ENCODE data around the gene GAP43.

GAP43 gene

GRCh38 chr3:115628075-115628412, 4.7 kb downstream of the GAP43 start:
- Histone ChIP-seq H3K9me3 (ENCODE audit: severe bottlenecking) (no peaks in the 10 kb centered on the region), H3K36me3 (no peaks in the 10 kb centered on the region), H3K4me3 (ENCODE audit: low read depth, low read length) (no peak overlapping the region), H3K27ac (no peak overlapping the region), H3K27me3 (ENCODE audit: insufficient read depth, low read depth, severe bottlenecking) (no peaks in the 10 kb centered on the region)
- DNase-seq, result no peak
- no peak for TF ChIP-seq CTCF (IDR thresholded peaks at IDR 0.05; ENCODE audit: low read depth, low read length)

DNA sequence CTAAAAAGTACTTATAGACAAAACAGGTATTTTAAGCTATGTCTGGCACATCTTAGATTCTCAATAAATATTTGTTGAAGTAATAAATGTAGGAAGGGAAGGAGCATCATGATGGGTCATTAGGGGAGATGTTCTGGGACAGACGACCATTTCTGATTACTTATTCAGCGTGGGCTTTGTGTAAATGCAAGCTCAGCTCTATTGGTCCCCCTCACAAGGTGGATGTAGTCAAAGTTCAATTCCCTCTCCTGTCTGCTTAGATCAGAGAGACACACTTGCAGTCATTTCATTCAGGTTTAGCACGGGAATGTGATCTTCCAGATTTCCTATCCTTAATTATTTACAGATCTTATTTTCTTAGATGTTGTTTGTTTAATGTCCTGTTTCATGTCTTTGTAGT, 7.5 kb downstream of the GAP43 start:
- no peak for DNase-seq

DNA sequence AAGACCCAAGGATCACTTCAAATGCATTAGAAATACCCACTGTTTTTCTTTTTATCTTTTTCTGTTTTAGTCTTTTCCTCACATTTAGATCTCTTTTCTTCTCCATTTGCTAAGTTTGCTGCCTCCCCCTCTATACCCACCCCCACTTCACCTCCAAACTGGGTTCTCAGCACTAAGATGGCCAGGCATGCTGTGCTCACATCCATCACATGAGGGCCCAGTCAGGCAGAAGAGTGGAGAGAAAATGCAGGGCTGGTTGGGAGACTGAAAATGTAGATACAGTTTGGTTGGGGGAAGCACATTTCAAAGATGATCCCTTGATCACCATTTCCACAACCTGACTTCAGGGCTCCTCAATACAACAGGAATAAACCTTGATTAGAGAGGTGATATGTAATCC, 8.7 kb downstream of the GAP43 start:
- H3K36me3 ChIP-seq, result no peaks in the 10 kb centered on the region
- DNase-seq, result no peak
- H3K27me3 ChIP-seq (ENCODE audit: insufficient read depth, low read depth, severe bottlenecking), result no peaks in the 10 kb centered on the region
- no peaks in the 10 kb centered on the region for H3K9me3 ChIP-seq (ENCODE audit: severe bottlenecking)
- no peak for TF ChIP-seq CTCF (IDR thresholded peaks at IDR 0.05; ENCODE audit: low read depth, low read length)
- H3K27ac ChIP-seq, result no peak overlapping the region
- no peak overlapping the region for H3K4me3 ChIP-seq (ENCODE audit: low read depth, low read length)

More for the DNA sequence above, 7.5 kb downstream of the GAP43 start:
- no peak for TF ChIP-seq CTCF (IDR thresholded peaks at IDR 0.05; ENCODE audit: low read depth, low read length)
- Histone ChIP-seq H3K36me3 (no peaks in the 10 kb centered on the region), H3K27me3 (ENCODE audit: insufficient read depth, low read depth, severe bottlenecking) (no peaks in the 10 kb centered on the region), H3K27ac (no peak overlapping the region), H3K4me3 (ENCODE audit: low read depth, low read length) (no peak overlapping the region), H3K9me3 (ENCODE audit: severe bottlenecking) (no peaks in the 10 kb centered on the region)

GRCh38 chr3:115633467-115633866, 10.2 kb downstream of the GAP43 start:
- Histone ChIP-seq H3K27me3 (ENCODE audit: insufficient read depth, low read depth, severe bottlenecking) (no peaks in the 10 kb centered on the region), H3K4me3 (ENCODE audit: low read depth, low read length) (no peak overlapping the region), H3K9me3 (ENCODE audit: severe bottlenecking) (no peaks in the 10 kb centered on the region), H3K27ac (no peak overlapping the region), H3K36me3 (no peaks in the 10 kb centered on the region)
- TF ChIP-seq CTCF (IDR thresholded peaks at IDR 0.05; ENCODE audit: low read depth, low read length), result no peak
- DNase-seq, result no peak

DNA sequence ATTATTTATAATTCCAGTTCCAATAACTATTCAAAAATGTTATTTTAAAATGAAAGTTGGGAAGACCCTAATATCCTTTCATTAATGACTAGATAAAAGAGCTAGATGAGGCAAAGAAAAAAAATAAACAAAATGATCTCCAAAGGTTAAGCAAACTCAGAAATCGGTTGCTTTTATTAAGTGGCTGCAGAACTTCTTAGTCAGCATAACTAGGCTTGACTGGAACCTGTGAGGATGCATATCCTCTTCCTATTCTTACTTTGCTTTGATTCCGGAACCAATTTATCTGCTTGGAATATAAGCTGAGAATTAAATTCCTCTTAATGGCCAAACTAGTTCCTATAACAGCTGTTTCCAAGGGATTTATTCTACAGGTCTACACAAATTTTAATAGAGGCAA, 10.7 kb downstream of the GAP43 start:
- no peak for DNase-seq
- no peaks in the 10 kb centered on the region for H3K36me3 ChIP-seq
- H3K4me3 ChIP-seq (ENCODE audit: low read depth, low read length), result no peak overlapping the region
- H3K27ac ChIP-seq, result no peak overlapping the region
- no peaks in the 10 kb centered on the region for H3K27me3 ChIP-seq (ENCODE audit: insufficient read depth, low read depth, severe bottlenecking)
- no peaks in the 10 kb centered on the region for H3K9me3 ChIP-seq (ENCODE audit: severe bottlenecking)
- TF ChIP-seq CTCF (IDR thresholded peaks at IDR 0.05; ENCODE audit: low read depth, low read length), result no peak

GRCh38 chr3:115635406-115635805, 12.1 kb downstream of the GAP43 start:
- no peak for TF ChIP-seq CTCF (IDR thresholded peaks at IDR 0.05; ENCODE audit: low read depth, low read length)
- no peak for DNase-seq
- Histone ChIP-seq H3K27ac (no peak overlapping the region), H3K36me3 (no peaks in the 10 kb centered on the region), H3K4me3 (ENCODE audit: low read depth, low read length) (no peak overlapping the region), H3K27me3 (ENCODE audit: insufficient read depth, low read depth, severe bottlenecking) (no peaks in the 10 kb centered on the region), H3K9me3 (ENCODE audit: severe bottlenecking) (no peaks in the 10 kb centered on the region)

All from WERI-Rb-1 (cell line).